ENCODE data around the gene PCDHB12.

DNA sequence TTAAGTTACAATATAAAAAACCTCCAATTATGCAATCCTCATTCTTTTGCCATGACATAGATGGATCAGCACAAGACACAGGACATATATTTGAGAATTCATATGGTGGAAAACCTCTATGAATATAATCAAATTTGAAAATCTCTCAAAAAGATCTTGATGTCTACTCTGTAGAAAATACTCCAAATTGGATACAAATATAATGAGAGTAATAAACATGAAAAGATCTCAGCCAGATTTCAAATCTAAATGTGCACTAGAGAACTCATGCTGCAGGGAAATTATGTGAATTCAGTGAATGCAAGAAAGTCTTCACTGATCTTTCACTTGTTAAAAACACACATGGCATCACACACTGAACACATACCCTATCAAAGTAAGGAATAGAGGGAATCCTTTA lies 50.4 kb downstream of the PCDHB12 start:
- TF ChIP-seq POLR2A (conservative IDR thresholded peaks at IDR 0.05), result no peak
- no peak for TF ChIP-seq FOXM1 (IDR thresholded peaks at IDR 0.05; ENCODE audit: low read depth)
- TF ChIP-seq FOXM1 (CRISPR knock-in tag; IDR thresholded peaks at IDR 0.05; ENCODE audit: low read depth), result no peak
